Fibroblast of villous mesenchyme (primary cell): Measurements from ENCODE around the gene RBP5. TPM values are rescaled to one million over a fixed set of nuclear protein-coding genes. Genes with fewer than 3 reads are reported as not detected.
"Not testable (repeated sequence)": the region's sequence is repeated elsewhere in the genome, so short reads cannot be mapped to it uniquely, and the experiment has no call there.

ENCODE experiments used
- DNase-seq: peaks from one replicate; pipeline ENCODE4 v3.0.0-alpha.2; 2010; ENCODE audit warnings: low read depth
- H3K4me3 ChIP-seq: 2 replicates; pipeline ENCODE4 v1.5.1; 2011; ENCODE audit warnings: low read depth, mild to moderate bottlenecking, low read length
- CTCF ChIP-seq: IDR thresholded peaks from 2 replicates; pipeline ENCODE4 v1.5.1; 2012; ENCODE audit warnings: low read depth, mild to moderate bottlenecking, low read length; ENCODE audit not compliant: insufficient read depth
- total RNA-seq: library from RNA; depleted of rRNA; stranded (reverse); fragments of >200 nt; gene quantifications from 2 replicates; pipeline ENCODE4 v1.2.3, GENCODE V29; 2012

Gene RBP5
- total RNA-seq, 1 donor, result not detected

- TF ChIP-seq CTCF, result no peak
- no peak for DNase-seq
- H3K4me3 ChIP-seq, result no peak overlapping the region
Observed at GRCh38 chr12:7110661-7111060, 18.0 kb downstream of the RBP5 start.

- H3K4me3 ChIP-seq, result peak overlapping the region; percentile 77
- DNase-seq, result no peak
- TF ChIP-seq CTCF, result no peak
Observed at GRCh38 chr12:7109572-7109920, 19.1 kb downstream of the RBP5 start.

DNA sequence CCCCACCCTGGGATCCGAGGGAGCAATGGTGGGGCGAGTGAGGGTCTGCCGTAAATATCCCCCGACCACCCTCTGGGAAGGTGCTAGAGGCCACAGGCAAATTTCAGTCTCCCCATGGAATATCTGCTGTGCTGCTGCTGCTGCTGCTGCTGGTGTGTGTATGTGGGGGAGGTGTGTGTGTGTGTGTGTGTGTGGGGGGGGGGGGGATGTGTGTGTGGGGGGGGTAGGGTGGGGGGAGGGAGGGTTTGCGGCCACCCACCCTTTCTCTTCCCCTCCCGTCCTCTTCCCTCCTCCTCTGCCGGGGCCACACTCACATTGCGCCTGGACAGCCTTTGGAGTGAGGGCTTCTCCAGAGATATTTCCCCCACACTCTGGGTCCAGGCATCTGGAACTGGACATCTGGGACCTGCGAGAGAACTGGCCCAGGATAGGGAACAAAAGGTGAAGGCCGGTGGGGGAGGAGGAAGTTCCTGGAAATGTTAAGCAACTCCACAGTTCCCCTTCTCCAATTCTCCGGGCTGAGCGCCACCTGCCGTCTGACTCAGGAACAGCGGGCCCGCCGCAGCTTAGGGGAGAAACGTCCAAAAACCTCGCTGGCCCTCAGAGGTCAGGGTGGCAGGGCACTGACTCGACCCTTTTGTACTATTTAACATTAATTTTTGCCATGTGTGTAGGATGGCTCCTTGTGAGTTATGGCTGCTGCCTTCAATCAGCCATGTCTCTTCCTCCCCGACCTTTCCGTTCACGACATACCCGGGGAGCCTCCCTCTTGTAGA lies 19.7 kb downstream of the RBP5 start, which contains the start of gene C1RL:
Gene C1RL (minus strand): TSS at position 419 of the 776 bp plus-strand sequence. CDS start 34 bp downstream, at position 385.
- DNase-seq, result peak; percentile 92

DNA sequence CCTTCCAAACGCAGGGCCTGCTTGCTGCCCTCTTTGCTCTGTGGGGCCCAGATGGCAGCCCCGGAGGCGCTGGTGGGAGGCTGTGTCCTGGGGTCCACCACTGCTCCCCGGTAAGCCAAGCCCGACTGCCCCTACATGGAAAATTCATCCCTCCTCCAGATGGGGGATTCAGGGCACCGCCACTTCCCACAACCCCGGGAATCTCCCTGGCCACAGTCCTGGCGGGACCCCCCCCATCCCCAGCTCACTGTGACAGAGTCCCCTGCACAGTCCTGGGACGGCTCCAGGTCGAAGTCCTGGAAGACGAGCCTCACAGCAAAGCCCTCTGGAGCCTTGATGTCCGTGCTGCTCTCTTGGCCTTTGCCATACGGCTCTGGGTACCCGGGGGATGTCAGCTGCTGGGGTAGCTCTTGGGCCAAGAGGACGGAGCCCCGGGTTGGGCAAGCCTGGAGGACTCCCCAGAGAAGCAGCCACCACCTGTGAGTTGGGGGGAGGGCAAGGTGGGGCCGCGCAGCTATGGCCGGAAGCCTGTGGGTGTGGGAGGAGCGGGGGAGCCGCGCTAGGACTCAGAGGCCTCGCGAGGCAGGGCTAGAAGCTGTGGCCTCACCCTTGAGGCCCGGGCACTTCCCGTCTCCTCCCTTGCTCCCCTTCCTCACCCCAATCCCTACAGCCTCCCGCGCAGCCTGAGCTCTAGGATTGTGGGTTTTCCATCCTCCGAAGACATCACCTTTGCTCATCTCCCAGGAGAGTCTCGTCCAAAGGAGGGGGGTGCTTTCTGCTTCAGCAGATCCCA lies 20.5 kb downstream of the RBP5 start:
- peak; percentile 74 for DNase-seq

More for the DNA sequence above, 19.7 kb downstream of the RBP5 start, which contains the start of gene C1RL:
- peak within 1 kb of the TSS; percentile 77 for H3K4me3 ChIP-seq
- TF ChIP-seq CTCF, result peak; percentile 97

DNA sequence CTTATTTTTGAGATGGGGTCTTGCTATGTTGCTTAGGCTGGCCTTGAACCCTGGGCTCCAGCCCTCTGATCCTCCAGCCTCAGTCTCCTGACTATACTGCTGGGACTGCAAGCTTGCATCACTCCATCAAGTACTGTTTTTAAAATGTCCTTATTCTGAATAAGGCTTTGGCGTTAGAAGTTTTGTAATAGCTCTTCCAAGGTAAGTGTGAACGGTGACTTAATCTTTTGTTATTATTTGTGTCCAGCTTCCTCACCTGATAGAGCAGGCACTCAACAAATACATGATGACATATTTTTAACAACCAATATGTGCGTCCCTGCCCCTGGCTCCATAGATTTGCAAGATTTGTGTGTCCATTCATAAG lies 21.1 kb downstream of the RBP5 start:
- peak; percentile 28 for DNase-seq
- H3K4me3 ChIP-seq, result peak overlapping the region; percentile 77
- TF ChIP-seq CTCF, result no peak

More for the DNA sequence above, 20.5 kb downstream of the RBP5 start:
- peak overlapping the region; percentile 77 for H3K4me3 ChIP-seq
- no peak for TF ChIP-seq CTCF

DNA sequence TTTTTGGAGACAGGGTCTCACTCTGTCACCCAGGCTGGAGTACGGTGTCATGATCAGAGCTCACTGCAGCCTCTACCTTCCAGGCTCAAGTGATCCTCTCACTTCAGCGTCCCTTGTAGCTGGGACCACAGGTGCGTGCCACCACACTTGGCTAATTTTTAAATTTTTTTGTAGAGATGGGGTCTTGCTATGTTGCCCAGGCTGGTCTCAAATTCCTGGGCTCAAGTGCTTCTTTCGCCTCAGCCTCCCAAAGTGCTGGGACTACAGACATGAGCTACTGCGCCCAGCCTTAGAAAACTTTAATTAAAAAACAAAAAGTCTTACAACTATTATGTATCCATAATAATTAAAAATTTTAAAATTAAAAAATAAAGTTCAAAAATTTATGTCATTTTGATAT lies 21.5 kb downstream of the RBP5 start:
- peak overlapping the region; percentile 77 for H3K4me3 ChIP-seq
- not testable (repeated sequence) for DNase-seq

- no peak for DNase-seq
- TF ChIP-seq CTCF, result no peak
- no peak overlapping the region for H3K4me3 ChIP-seq
Observed at GRCh38 chr12:7106082-7106481, 22.6 kb downstream of the RBP5 start.
